Measurements from ENCODE around the gene TMX2. TPM values are rescaled to one million over a fixed set of nuclear protein-coding genes. Genes with fewer than 3 reads are reported as not detected.

Gene TMX2
- polyA plus RNA-seq, 1 donor from 2014 or later: 130 TPM

GRCh38 chr11:57742087-57742452 is 29.7 kb downstream of the TMX2 start:
- Histone ChIP-seq H3K9me2 (ENCODE audit: insufficient read depth, low read length) (no peaks in the 10 kb centered on the region), H4K20me1 (ENCODE audit: insufficient read depth) (no peaks in the 10 kb centered on the region), H3K4me2 (ENCODE audit: low read length) (peak overlapping the region; percentile 87), H3F3A (ENCODE audit: insufficient read depth, low read length, poor library complexity, severe bottlenecking) (peaks cover 3% of the 10 kb centered on the region), H3K9ac (ENCODE audit: low read length) (peak overlapping the region; percentile 90), H3K27ac (ENCODE audit: low read length) (peak overlapping the region; percentile 83), H3K27me3 (ENCODE audit: insufficient read depth, low read depth, low read length) (no peaks in the 10 kb centered on the region), H3K36me3 (ENCODE audit: insufficient read depth, low read length) (peaks cover 15% of the 10 kb centered on the region), H3K4me3 (ENCODE audit: low read length) (peak overlapping the region; percentile 90), H3K79me2 (replicated peaks; ENCODE audit: insufficient read depth, low read length) (peaks cover 17% of the 10 kb centered on the region), H3K9me3 (ENCODE audit: low read length) (no peaks in the 10 kb centered on the region), H2AFZ (ENCODE audit: low read depth, low read length) (no peak overlapping the region)
- no peak for TF ChIP-seq SMC3 (conservative IDR thresholded peaks at IDR 0.05; ENCODE audit: poor library complexity)
- no peak for TF ChIP-seq EZH2 (IDR thresholded peaks at IDR 0.05; ENCODE audit: borderline replicate concordance, insufficient read depth, low read length, poor library complexity, severe bottlenecking)

- Histone ChIP-seq H3K27ac (ENCODE audit: low read length) (no peak overlapping the region), H3K4me3 (ENCODE audit: low read length) (no peak overlapping the region), H4K20me1 (ENCODE audit: insufficient read depth) (no peaks in the 10 kb centered on the region), H3K9me2 (ENCODE audit: insufficient read depth, low read length) (no peaks in the 10 kb centered on the region), H2AFZ (ENCODE audit: low read depth, low read length) (no peak overlapping the region), H3K9ac (ENCODE audit: low read length) (no peak overlapping the region), H3K36me3 (ENCODE audit: insufficient read depth, low read length) (peaks cover 15% of the 10 kb centered on the region), H3K79me2 (replicated peaks; ENCODE audit: insufficient read depth, low read length) (peaks cover 17% of the 10 kb centered on the region), H3K9me3 (ENCODE audit: low read length) (no peaks in the 10 kb centered on the region), H3K27me3 (ENCODE audit: insufficient read depth, low read depth, low read length) (no peaks in the 10 kb centered on the region), H3K4me2 (ENCODE audit: low read length) (no peak overlapping the region), H3F3A (ENCODE audit: insufficient read depth, low read length, poor library complexity, severe bottlenecking) (peaks cover 3% of the 10 kb centered on the region)
- TF ChIP-seq EP300 (conservative IDR thresholded peaks at IDR 0.05; ENCODE audit: poor library complexity, severe bottlenecking) (no peak), SMC3 (conservative IDR thresholded peaks at IDR 0.05; ENCODE audit: poor library complexity) (no peak), EZH2 (IDR thresholded peaks at IDR 0.05; ENCODE audit: borderline replicate concordance, insufficient read depth, low read length, poor library complexity, severe bottlenecking) (no peak), TAF1 (IDR thresholded peaks at IDR 0.05; ENCODE audit: low read depth) (no peak), MXI1 (conservative IDR thresholded peaks at IDR 0.05; ENCODE audit: poor library complexity, severe bottlenecking) (no peak), CTCF (IDR thresholded peaks at IDR 0.05; ENCODE audit: poor library complexity, severe bottlenecking) (no peak), POLR2AphosphoS5 (IDR thresholded peaks at IDR 0.05) (no peak)
Observed at GRCh38 chr11:57744357-57744756, 32.0 kb downstream of the TMX2 start.

- Histone ChIP-seq H4K20me1 (ENCODE audit: insufficient read depth) (no peaks in the 10 kb centered on the region), H3K9ac (ENCODE audit: low read length) (no peak overlapping the region), H3K79me2 (replicated peaks; ENCODE audit: insufficient read depth, low read length) (peaks cover 17% of the 10 kb centered on the region), H2AFZ (ENCODE audit: low read depth, low read length) (no peak overlapping the region), H3K9me2 (ENCODE audit: insufficient read depth, low read length) (no peaks in the 10 kb centered on the region), H3K27ac (ENCODE audit: low read length) (no peak overlapping the region), H3K36me3 (ENCODE audit: insufficient read depth, low read length) (peaks cover 15% of the 10 kb centered on the region), H3K4me2 (ENCODE audit: low read length) (no peak overlapping the region), H3K4me3 (ENCODE audit: low read length) (no peak overlapping the region), H3K9me3 (ENCODE audit: low read length) (no peaks in the 10 kb centered on the region), H3F3A (ENCODE audit: insufficient read depth, low read length, poor library complexity, severe bottlenecking) (peaks cover 3% of the 10 kb centered on the region), H3K27me3 (ENCODE audit: insufficient read depth, low read depth, low read length) (no peaks in the 10 kb centered on the region)
- no peak for TF ChIP-seq TAF1 (IDR thresholded peaks at IDR 0.05; ENCODE audit: low read depth)
- no peak for TF ChIP-seq REST (IDR thresholded peaks at IDR 0.05; ENCODE audit: borderline replicate concordance)
- TF ChIP-seq MXI1 (conservative IDR thresholded peaks at IDR 0.05; ENCODE audit: poor library complexity, severe bottlenecking): no peak
- no peak for TF ChIP-seq POLR2AphosphoS5 (IDR thresholded peaks at IDR 0.05)
Observed at GRCh38 chr11:57745206-57745605, 32.8 kb downstream of the TMX2 start.
